NAMALWA (cell line): ENCODE data around the gene C11orf71.

Source experiments
- DNase-seq: peaks from one replicate; pipeline ENCODE4 v3.0.0-alpha.2; 2015; ENCODE audit warnings: low spot score

Gene C11orf71, protein sequence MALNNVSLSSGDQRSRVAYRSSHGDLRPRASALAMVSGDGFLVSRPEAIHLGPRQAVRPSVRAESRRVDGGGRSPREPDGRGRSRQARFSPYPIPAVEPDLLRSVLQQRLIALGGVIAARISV

DNA sequence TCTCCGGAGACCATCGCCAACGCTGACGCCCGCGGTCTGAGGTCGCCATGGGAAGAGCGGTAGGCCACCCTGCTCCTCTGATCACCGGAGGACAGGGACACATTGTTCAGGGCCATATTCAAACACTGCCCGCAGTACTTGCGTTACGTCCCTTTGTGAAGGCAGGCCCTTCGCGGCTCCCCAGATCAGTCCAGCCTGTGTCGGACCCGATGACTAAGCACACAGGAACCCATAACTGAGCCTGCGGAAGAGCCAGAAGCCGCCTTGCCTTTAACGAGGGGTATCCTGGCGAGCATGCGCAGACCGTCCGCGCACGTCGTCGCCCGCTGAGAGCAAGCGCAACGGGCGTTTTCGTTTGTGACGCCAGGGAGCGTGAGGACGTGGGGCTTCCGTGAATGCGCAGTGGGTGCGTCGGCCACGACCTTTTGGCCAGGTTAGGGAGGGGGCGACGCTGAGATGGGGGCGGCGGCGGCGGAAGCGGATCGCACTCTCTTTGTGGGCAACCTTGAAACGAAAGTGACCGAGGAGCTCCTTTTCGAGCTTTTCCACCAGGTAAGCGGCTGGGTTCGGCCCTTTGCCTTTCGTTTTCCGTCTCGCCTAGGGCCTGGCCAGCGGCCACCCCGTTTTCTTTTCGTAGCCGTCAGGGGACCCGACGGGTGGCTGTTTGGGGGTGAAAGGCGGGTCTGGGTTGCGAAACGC is at the start of gene C11orf71, which contains the start of gene RBM7:
Gene C11orf71, minus strand, starts transcription at position 296 of the 699 bp plus-strand sequence. Its CDS starts 180 bp downstream, at position 116.
Gene RBM7, plus strand, starts transcription at position 451 of the 699 bp plus-strand sequence. Its CDS starts 6 bp downstream, at position 457.
- DNase-seq = peak; percentile 98

DNA sequence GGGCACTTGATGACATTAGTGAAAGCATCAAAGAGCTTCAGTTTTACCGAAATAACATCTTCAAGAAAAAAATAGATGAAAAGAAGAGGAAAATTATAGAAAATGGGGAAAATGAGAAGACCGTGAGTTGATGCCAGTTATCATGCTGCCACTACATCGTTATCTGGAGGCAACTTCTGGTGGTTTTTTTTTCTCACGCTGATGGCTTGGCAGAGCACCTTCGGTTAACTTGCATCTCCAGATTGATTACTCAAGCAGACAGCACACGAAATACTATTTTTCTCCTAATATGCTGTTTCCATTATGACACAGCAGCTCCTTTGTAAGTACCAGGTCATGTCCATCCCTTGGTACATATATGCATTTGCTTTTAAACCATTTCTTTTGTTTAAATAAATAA is 49.5 kb upstream of the C11orf71 start:
- DNase-seq = no peak

DNA sequence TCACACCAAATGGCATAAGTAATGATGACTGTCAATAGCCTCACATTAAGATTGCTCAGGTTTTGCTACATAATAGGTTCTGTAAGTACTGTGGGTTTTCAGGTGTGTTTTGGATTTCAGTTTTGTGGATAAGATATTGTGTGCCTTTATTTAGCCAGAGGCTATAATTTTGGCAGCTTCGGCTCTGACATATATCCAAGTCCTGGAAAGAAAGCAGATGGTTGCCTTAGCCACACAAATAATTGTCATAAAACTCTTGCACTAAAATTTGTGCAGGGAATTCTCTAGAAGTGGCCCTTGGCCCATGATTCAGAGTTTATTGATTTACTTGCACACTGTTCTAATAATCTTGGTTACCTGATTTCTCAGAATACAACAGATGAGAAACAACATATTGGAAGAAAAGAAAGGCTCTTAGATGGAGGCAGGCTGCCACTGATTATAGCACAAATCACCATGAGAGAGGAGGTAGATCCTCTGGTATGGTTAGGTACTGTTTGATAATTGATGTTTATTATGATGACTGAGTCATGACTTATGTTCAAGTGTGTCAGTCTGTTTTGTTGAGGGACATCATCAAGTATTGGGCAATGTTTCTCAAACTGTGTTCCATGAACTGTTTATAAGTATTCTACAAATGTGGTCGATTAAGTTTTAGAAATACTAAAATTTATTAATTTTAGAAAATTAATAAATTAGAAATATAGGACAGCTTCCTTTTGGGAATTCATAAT is 48.6 kb upstream of the C11orf71 start:
- no peak for DNase-seq

DNA sequence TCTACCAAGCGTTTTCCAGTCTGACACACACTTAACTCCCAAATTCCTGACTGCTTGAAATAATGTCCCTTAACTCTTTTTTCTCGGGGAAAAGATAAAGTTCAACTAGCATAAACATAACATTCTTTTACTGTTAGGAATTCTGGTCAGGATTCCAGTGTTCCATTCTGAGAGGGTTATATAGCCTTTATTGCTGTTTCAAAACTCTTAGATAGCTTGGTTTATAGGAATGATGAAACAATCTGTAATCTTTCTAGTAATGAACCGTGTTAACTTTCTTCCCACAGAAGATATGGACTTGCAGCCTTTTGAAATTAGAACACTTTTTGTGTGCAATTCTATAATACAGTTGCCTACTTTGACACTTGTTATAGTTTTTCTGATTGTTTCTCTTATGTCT is 47.6 kb upstream of the C11orf71 start:
- no peak for DNase-seq

DNA sequence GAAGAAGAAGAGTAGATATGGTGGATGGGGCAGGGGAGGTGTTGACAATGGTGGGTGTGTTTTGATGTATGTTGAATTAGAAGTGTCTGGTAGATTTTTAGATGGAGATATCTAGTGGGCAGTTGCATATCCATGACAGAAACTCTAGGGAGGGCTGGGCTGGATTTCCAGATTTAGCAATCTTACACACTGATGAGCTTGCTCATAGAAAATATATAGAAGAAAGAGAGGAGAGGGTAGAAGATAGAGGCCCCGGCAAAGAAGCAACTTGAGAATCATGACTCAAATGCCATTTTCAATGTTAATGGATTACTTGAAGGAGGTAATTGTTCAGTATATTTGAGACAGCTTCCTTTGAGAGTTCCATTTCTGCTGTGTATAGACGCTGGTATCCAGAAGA is 47.1 kb upstream of the C11orf71 start:
- DNase-seq = no peak

DNA sequence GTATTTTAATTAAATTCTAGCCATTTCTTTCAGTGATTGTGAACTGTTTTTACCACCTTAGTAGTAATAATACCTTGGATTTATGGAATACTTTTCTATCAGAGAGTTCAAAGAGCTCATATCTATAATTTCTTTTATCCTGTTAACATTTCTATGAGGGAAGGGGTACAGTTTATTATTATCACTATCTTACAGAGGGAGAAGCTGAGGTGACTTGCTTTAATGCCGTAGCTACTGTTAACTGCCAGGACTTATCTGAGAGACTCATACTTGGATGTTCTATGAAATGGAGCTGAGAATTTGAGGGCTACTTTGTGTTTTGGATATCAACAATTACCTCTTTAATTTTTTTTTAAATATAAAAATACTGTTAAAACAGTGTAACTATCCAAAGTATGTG is 42.2 kb upstream of the C11orf71 start:
- DNase-seq = no peak

DNA sequence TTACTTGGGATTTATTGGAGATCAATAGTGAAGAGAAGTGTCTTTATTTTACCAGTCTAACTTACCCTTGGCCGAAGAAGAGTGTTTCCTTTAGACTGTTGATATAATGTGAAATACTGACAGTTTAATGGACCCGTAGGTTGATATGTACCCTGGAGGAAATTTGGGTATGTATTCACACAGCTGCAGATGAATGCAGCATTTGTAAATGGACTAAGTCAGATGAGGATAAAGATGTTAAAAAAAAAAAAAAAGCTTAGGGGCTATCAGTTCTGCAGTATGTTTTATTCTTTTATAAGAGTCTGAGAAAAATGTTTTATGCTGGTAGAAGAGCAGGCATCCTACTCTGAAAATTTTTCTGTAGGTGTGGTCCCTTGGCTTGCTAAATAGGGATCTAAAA is 41.6 kb upstream of the C11orf71 start:
- DNase-seq = no peak

DNA sequence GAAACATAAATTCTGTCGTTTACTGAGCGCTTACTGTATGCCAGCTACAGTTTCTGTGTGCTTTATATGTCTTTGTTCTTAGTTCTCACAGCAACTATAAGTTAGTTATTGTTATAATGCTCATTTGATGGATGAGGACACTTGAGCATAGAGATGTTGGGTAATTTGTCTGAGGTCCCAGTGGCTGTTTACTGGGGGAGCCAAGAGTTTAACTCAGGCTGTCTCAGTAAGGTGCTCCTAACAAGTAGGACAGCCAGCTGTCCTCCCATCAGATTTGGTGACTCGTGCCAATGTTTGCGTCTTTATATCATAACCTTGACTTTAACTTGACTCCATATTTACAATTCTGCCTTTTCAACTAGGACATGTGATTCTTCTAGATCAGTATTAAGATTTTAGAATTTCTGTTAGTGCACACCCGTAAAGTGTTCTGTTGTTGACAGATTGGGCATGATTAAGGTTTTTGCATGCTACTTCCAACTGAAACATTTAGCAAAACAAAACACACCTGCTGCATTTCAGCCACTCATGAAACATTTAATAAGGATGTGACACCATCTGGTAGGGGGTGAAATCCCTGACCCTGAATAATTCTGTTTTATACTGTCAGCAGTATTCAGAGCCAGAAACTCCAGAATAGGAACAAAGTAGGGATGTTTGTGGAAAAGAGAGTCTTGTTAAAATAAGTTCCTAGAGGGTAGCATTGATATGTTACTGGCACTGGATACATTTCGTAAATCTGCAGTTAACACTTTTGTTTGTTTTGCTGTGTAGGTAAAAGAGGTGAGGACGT is 40.9 kb upstream of the C11orf71 start:
- DNase-seq = peak; percentile 30

DNA sequence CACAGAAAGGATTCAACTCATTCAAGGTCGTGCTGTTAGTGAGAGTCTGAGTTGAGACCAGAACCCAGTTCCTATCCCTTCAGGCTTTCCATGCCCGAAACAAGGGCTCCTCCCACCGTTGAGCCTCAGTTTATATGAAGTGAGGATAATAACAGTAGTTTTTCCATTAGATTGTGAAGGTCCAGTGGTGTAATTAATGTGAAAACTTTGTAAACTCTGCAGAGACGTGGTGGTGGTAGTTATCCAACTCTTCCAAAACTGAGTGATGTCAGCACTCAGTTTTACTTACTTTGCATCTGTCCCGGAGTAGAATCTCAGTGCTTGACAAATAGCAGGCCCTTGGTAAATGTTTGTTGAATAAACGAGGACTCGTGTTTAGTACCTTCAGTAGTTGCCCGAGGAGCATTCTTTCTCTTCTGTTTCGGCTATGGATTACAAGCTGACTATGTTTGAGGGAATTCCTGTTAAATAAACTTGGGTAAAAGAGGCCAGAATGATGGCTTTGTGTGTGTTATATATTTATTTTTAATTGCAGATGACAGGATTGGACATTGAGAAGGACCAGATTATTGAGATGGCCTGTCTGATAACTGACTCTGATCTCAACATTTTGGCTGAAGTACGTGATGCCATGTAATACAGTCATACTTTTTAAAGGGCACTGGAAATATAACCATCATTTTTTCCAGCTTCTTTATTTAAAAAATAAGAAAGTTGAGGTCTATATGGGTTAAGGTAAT is 40.0 kb upstream of the C11orf71 start:
- peak; percentile 32 for DNase-seq

DNA sequence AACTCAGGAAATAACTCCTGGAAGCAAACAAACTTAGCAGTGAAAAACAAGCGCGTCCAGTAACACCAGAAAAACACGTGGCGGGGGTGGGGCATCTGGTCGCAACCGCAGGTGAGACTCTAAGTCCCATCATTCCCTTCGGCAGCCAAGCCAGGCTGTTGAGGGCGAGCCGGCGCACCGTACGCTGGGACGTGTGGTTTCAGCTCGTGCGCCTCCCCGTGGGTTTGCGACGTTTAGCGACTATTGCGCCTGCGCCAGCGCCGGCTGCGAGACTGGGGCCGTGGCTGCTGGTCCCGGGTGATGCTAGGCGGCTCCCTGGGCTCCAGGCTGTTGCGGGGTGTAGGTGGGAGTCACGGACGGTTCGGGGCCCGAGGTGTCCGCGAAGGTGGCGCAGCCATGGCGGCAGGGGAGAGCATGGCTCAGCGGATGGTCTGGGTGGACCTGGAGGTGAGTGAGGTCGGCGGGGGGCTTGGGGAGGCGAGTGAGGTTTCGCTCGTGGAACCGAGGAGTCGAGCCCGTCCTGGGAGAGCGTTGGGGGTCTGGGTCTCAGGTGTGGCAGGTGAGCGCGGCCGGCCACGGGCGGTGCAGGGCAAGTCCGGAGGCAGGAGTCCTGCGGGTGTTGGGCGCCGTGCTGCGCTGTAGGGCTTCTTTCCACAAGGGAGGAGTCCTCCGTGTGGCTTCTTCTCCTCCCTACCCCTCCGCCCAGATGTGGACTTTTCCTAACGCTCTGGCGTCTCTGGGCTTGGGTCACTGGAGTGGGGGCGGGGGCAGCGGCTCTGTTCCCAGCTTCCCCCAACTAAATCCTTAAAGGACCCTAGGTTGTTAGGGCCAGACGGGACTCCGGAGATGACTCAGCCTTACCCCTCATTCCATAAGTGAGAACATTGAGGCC is 39.2 kb upstream of the C11orf71 start, which contains the start of gene REXO2:
Gene REXO2, plus strand, starts transcription at position 239 of the 892 bp plus-strand sequence. Its CDS starts 62 bp downstream, at position 301.
- peak; percentile 95 for DNase-seq

DNA sequence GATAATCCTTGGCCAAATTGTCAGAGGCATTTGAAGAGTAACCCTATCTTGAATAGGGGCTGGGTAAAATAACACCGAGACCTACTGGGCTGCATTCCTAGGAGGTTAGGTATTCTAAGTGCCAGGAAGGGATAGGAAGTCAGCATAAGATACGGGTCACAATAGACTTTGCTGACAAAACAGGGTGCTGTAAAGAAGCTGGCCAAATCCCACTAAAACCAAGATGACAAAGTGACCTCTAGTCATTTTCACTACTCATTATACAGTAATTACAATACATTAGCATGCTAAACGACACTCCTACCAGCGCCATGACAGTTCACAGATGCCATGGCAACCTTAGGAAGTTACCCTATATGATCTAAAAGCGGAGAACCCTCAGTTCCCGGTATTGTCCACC is 38.0 kb upstream of the C11orf71 start:
- DNase-seq = peak; percentile 12

DNA sequence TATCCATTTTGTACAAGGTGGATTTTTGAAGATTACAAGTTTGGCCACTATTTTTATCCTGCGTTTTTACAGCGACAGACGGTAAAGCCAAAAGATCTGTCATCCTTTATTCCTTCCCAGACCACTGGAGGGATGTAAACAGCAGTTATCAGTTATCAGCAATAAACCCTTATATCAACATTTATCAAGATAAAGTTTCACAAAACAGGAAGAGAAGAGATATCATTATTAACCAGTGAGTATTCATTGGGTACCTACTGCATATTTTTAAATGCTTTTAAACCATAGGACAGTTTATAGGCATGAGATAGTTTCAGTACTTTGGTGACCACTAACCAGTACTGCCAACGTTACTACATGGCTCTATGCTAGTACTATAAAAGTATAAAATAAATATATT is 33.1 kb upstream of the C11orf71 start:
- no peak for DNase-seq

DNA sequence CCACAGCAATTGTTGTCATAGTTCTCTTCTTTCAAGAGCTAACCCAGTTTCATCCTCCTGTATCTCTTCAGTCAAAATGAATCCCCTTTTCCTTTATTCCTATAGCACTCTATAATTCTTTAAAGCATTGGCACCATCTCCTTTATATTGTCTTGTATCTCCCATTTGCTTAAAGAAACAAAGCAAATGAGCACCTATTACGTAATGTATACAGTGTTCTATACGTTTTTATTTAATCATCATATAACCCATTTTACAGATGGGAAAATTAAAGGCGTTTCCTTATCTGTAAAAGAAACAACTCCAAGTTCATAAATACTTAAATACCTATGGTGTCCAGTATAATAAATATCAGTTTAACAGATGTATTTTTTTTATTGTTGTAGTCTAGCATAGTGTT is 32.6 kb upstream of the C11orf71 start:
- DNase-seq = no peak

DNA sequence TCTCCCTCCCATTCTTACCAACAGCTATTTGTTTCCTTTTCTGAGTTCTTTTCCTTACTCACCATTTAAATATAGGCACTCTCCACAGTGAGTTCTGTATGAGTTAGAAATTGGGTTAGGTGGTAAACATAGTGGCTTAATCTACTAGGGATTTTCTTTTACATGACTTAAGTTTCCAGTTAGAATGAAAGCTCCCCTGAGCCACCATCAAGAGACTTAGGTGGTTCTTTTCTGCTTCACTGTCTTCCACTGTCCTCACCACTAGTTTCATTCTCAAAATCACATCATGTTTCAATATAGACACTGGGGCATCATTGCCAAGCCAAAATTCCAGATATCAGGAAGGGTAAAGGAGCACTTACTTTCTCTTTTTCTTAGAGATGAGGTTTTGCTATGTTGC is 30.0 kb upstream of the C11orf71 start:
- DNase-seq = no peak

DNA sequence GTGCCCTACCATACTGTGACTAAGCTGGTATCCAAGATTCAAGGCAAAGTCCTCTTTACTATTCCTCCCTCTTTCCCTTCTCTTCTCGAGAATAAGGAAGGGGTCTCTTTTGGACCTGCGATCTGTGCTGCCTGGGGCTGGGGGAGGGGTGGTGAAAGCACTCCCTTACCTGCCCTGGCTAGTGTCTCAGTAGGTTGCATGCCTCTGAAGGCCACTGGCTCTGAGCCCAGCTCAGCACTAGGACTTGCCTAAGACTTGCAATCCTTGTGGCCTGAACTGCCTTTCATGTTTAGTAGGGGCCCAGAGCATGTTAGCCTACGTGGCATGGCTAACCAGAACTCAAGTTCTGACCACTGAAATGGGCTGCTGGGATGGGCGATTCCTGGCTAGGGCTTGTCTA is 26.0 kb upstream of the C11orf71 start:
- no peak for DNase-seq

DNA sequence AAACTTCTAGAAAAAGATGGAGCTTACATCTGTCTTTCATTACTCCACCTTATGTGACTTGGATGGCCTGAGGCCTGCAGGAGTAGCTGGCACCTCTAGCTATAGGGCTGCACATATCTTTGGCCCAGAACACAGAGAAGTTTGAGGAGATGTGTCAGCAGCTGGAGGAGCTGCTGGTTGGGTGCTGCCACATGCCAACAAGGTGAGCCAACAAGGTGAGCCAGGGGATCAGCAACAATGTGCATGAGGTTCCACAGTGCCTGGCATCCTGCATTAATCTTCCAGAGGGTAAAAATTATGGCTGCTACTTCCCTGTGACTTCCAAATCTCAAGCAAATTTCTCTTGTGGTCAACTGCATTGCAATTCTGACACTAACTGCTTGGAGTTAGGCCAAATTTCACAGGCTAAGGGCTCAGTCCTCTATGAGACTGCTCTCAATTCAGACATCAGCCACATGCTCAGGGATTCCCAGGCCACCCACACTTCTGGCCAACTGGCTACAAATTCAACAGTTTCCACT is 16.2 kb upstream of the C11orf71 start:
- DNase-seq = no peak

DNA sequence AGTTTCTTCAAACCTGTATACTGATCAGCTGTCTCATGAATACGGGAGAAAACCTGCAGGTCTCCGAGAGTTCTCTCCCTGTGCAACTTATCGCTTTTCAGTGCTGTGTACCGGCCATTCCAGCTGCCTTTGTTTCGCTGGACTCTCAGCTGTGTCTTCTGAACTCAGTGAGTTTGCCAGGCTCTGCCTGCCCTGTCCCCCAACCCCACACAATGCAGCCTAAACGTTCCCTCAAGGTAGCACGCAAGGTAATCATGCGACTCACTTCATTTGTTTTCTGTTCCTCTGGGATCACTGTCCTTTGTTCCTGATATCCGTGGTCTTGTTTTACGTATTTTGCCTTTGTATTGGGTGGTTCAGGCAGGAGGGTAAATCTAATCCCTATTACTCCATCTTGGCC is 13.6 kb upstream of the C11orf71 start:
- no peak for DNase-seq

DNA sequence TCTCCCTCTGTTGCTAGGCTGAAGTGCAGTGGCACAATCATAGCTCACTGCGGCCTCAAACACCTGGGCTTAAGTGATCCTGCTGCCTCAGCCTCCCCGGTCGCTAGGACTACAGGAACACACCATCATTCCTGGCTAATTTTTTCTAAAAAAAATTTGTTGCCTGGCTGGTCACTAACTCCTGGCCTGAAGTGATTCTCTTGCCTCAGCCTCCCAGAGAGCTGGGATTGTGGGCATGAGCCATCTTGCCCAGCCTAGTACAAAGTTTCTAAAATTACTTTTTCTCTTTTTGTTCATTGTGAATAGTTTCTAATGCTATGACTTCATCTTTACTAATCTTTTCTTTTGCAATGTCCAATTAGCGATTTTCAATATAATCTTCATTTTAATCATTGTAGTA is 12.6 kb upstream of the C11orf71 start:
- DNase-seq = no peak

DNA sequence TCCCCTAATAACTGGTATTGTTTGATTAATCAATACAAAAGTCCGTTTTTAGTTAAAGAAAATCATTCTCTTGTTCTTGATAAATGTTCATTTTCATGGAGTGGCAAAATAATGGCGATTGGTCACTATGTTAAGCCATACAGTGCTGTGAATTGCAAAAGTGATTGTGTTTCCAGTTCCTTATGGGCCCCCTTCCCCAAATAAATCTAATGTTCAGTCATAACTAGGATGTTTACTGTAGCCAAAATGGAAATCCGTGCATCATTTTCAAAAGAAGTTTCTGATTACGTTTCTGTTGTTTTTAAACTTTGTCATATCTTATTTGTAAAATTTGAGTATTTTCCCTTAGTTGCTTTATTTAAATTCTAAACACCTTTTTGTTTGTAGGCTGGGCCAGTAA is 1.0 kb upstream of the C11orf71 start:
- DNase-seq = peak; percentile 20

DNA sequence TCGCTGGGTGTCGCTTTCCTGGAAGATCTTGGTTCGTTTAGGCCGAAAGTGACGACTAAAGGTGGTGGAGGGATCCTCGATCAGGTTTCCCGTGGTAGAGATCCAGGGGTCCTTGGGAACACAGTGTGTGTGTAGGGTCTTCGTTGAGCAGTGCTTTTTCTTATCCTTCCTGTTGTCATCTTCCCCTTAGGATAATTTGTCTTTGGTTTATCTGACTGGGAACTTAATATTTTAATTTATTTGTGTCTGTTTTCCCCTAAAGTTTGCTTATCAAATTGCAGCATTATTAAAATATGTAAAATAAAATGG is 558 bp upstream of the C11orf71 start:
- DNase-seq = no peak
